HEK293 (cell line): Measurements from ENCODE around the gene SKI.
A peak's percentile ranks its signal among the peaks of the same experiment; 100 is the strongest.

Experiments
- GLI2 ChIP-seq: fragments of 450-650 bp; formaldehyde crosslinking; IDR thresholded peaks from 2 replicates; pipeline ENCODE4; 2017; ENCODE audit warnings: missing biosample characterization, missing genetic modification characterization, low read depth, borderline replicate concordance
- HOXD13 ChIP-seq: sonication (generic); formaldehyde crosslinking; IDR thresholded peaks from 2 replicates; pipeline ENCODE4 v1.8.0; 2022; ENCODE audit warnings: missing genetic modification reagents, borderline replicate concordance
- KLF1 ChIP-seq: fragments of 450-650 bp; formaldehyde crosslinking; IDR thresholded peaks from 2 replicates; pipeline ENCODE4 v1.5.1; 2016; ENCODE audit warnings: missing biosample characterization, missing genetic modification characterization
- MEIS1 ChIP-seq: sonication (generic); formaldehyde crosslinking; IDR thresholded peaks from 2 replicates; pipeline ENCODE4 v1.8.1; 2022; ENCODE audit warnings: missing genetic modification reagents, mild to moderate bottlenecking, borderline replicate concordance
- OSR2 ChIP-seq: fragments of 450-650 bp; formaldehyde crosslinking; IDR thresholded peaks from 2 replicates; pipeline ENCODE4 v1.5.1; 2016; ENCODE audit warnings: missing biosample characterization, missing genetic modification characterization
- TCF7L2 ChIP-seq: IDR thresholded peaks from 2 replicates; pipeline ENCODE4 v1.6.1; 2011; ENCODE audit warnings: low read depth, mild to moderate bottlenecking, inconsistent platforms, low read length, moderate library complexity, borderline replicate concordance
- WT1 ChIP-seq: fragments of 450-650 bp; formaldehyde crosslinking; IDR thresholded peaks from 2 replicates; pipeline ENCODE4 v1.5.1; 2016; ENCODE audit warnings: missing biosample characterization, missing genetic modification characterization
- ZBTB1 ChIP-seq: fragments of 450-650 bp; formaldehyde crosslinking; IDR thresholded peaks from 2 replicates; pipeline ENCODE4 v1.5.1; 2016; ENCODE audit warnings: missing biosample characterization, missing genetic modification characterization
- ZFHX2 ChIP-seq: fragments of 450-650 bp; formaldehyde crosslinking; conservative IDR thresholded peaks from 2 replicates; pipeline ENCODE4 v1.5.1; 2016; ENCODE audit warnings: missing biosample characterization, missing genetic modification characterization
- ZFP3 ChIP-seq: fragments of 450-650 bp; formaldehyde crosslinking; IDR thresholded peaks from 2 replicates; pipeline ENCODE4 v1.5.1; 2016; ENCODE audit warnings: low read depth, missing biosample characterization, missing genetic modification characterization
- ZFP37 ChIP-seq: fragments of 450-650 bp; formaldehyde crosslinking; IDR thresholded peaks from 2 replicates; pipeline ENCODE4 v1.5.1; 2016; ENCODE audit warnings: missing biosample characterization, missing genetic modification characterization
- ZIC2 ChIP-seq: fragments of 450-650 bp; formaldehyde crosslinking; IDR thresholded peaks from 2 replicates; pipeline ENCODE4 v1.5.1; 2016; ENCODE audit warnings: missing biosample characterization, missing genetic modification characterization
- ZNF211 ChIP-seq: fragments of 450-650 bp; formaldehyde crosslinking; IDR thresholded peaks from 2 replicates; pipeline ENCODE4 v1.5.1; 2016; ENCODE audit warnings: low read depth, missing biosample characterization, missing genetic modification characterization
- ZNF239 ChIP-seq: fragments of 450-650 bp; formaldehyde crosslinking; IDR thresholded peaks from 2 replicates; pipeline ENCODE4 v1.5.1; 2016; ENCODE audit warnings: missing biosample characterization, missing genetic modification characterization
- ZNF416 ChIP-seq: fragments of 450-650 bp; formaldehyde crosslinking; IDR thresholded peaks from 2 replicates; pipeline ENCODE4 v1.5.1; 2016; ENCODE audit warnings: missing biosample characterization, missing genetic modification characterization
- ZNF423 ChIP-seq: fragments of 450-650 bp; formaldehyde crosslinking; IDR thresholded peaks from 2 replicates; pipeline ENCODE4 v1.5.1; 2016; ENCODE audit warnings: missing biosample characterization, missing genetic modification characterization
- ZNF501 ChIP-seq: fragments of 450-650 bp; formaldehyde crosslinking; IDR thresholded peaks from 2 replicates; pipeline ENCODE4 v1.5.1; 2016; ENCODE audit warnings: missing biosample characterization, missing genetic modification characterization
- ZNF521 ChIP-seq: fragments of 450-650 bp; formaldehyde crosslinking; IDR thresholded peaks from 2 replicates; pipeline ENCODE4 v1.5.1; 2017; ENCODE audit warnings: missing biosample characterization, mild to moderate bottlenecking, missing genetic modification characterization
- ZNF560 ChIP-seq: fragments of 450-650 bp; formaldehyde crosslinking; IDR thresholded peaks from 2 replicates; pipeline ENCODE4 v1.5.1; 2017; ENCODE audit warnings: missing biosample characterization, missing genetic modification characterization, borderline replicate concordance
- TF ChIP-seq, protein P1 (sequence below): fragments of 450-650 bp; formaldehyde crosslinking; IDR thresholded peaks from 2 replicates; pipeline ENCODE4 v1.5.1; 2016; ENCODE audit warnings: missing biosample characterization, missing genetic modification characterization
- TF ChIP-seq, protein P2 (sequence below): fragments of 450-650 bp; formaldehyde crosslinking; IDR thresholded peaks from 2 replicates; pipeline ENCODE4 v1.5.1; 2016; ENCODE audit warnings: missing biosample characterization, missing genetic modification characterization
- TF ChIP-seq, protein P3 (sequence below): fragments of 450-650 bp; formaldehyde crosslinking; IDR thresholded peaks from 2 replicates; pipeline ENCODE4 v1.5.1; 2016; ENCODE audit warnings: missing biosample characterization, missing genetic modification characterization
- TF ChIP-seq, protein P4 (sequence below): fragments of 450-650 bp; formaldehyde crosslinking; IDR thresholded peaks from 2 replicates; pipeline ENCODE4 v1.5.1; 2016; ENCODE audit warnings: missing biosample characterization, missing genetic modification characterization
- TF ChIP-seq, protein P5 (sequence below): fragments of 450-650 bp; formaldehyde crosslinking; IDR thresholded peaks from 2 replicates; pipeline ENCODE4 v1.5.1; 2016; ENCODE audit warnings: missing biosample characterization, missing genetic modification characterization
- TF ChIP-seq, protein P6 (sequence below): fragments of 450-650 bp; formaldehyde crosslinking; IDR thresholded peaks from 2 replicates; pipeline ENCODE4 v1.5.1; 2016; ENCODE audit warnings: missing biosample characterization, missing genetic modification characterization
- TF ChIP-seq, protein P7 (sequence below): fragments of 450-650 bp; formaldehyde crosslinking; IDR thresholded peaks from 2 replicates; pipeline ENCODE4 v1.5.1; 2016; ENCODE audit warnings: missing biosample characterization, missing genetic modification characterization
- TF ChIP-seq, protein P8 (sequence below): fragments of 450-650 bp; formaldehyde crosslinking; IDR thresholded peaks from 2 replicates; pipeline ENCODE4 v1.5.1; 2016; ENCODE audit warnings: missing biosample characterization, missing genetic modification characterization

SKI gene

DNA sequence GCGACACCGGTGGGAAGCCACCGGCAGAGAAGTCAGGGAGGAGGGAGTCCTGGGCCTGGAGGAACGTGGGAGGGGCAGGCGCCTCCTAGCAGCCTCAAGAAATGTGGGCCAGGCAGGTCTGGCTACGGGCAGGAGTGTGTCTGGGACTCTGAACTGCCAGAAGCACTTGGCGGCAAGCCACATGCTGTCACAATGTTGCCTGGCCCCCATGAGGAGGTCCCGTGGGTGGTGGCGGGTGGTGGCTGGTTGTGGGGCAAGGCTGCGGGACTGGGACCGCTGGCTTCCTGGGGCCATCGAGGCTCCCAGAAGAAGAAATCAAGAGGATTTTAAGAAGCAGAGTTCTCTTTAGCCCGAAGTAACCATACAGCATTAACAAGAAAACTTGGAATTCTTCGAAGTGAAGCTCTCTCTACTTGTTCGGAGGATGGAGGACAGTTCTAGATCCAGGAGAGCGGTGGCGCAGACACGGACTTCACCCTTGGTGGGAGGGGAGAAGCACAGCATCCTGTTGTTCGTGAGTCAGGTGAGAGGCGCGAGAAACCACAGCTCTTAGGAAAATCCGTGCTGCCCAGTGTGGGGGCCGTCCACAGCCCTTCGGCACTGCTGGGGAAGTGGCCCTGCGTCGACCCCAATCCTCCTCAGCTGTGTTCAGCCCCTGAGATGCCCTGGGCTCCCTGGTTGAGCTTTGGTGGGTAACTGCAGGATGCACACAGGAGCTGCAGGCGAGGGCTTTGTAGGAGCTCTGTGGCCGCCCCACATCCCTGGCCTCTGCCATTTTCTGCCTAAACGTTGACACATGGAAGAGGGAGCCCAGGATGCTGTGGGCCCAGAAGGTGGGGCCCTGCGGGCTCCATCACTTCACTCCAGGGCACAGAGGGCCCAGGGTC is 12.4 kb downstream of the SKI start (continued):
- TF ChIP-seq, protein P1, sequence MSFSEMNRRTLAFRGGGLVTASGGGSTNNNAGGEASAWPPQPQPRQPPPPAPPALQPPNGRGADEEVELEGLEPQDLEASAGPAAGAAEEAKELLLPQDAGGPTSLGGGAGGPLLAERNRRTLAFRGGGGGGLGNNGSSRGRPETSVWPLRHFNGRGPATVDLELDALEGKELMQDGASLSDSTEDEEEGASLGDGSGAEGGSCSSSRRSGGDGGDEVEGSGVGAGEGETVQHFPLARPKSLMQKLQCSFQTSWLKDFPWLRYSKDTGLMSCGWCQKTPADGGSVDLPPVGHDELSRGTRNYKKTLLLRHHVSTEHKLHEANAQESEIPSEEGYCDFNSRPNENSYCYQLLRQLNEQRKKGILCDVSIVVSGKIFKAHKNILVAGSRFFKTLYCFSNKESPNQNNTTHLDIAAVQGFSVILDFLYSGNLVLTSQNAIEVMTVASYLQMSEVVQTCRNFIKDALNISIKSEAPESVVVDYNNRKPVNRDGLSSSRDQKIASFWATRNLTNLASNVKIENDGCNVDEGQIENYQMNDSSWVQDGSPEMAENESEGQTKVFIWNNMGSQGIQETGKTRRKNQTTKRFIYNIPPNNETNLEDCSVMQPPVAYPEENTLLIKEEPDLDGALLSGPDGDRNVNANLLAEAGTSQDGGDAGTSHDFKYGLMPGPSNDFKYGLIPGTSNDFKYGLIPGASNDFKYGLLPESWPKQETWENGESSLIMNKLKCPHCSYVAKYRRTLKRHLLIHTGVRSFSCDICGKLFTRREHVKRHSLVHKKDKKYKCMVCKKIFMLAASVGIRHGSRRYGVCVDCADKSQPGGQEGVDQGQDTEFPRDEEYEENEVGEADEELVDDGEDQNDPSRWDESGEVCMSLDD (tag by site-specific recombination): no peak
- TF ChIP-seq, protein P2, sequence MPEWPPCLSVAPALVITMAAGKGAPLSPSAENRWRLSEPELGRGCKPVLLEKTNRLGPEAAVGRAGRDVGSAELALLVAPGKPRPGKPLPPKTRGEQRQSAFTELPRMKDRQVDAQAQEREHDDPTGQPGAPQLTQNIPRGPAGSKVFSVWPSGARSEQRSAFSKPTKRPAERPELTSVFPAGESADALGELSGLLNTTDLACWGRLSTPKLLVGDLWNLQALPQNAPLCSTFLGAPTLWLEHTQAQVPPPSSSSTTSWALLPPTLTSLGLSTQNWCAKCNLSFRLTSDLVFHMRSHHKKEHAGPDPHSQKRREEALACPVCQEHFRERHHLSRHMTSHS: no peak
- TF ChIP-seq, protein P3, sequence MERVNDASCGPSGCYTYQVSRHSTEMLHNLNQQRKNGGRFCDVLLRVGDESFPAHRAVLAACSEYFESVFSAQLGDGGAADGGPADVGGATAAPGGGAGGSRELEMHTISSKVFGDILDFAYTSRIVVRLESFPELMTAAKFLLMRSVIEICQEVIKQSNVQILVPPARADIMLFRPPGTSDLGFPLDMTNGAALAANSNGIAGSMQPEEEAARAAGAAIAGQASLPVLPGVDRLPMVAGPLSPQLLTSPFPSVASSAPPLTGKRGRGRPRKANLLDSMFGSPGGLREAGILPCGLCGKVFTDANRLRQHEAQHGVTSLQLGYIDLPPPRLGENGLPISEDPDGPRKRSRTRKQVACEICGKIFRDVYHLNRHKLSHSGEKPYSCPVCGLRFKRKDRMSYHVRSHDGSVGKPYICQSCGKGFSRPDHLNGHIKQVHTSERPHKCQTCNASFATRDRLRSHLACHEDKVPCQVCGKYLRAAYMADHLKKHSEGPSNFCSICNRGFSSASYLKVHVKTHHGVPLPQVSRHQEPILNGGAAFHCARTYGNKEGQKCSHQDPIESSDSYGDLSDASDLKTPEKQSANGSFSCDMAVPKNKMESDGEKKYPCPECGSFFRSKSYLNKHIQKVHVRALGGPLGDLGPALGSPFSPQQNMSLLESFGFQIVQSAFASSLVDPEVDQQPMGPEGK (tag by site-specific recombination): peak; percentile 67
- TF ChIP-seq ZFP3 (no peak), OSR2 (tag by site-specific recombination) (peak; percentile 82), ZNF416 (tag by site-specific recombination) (no peak), ZNF211 (tag by site-specific recombination) (no peak), HOXD13 (no peak), TCF7L2 (no peak), WT1 (tag by site-specific recombination) (0 out of 2 replicates have a peak, but pooled peaks have one; percentile 39), MEIS1 (CRISPR knock-in tag) (no peak), ZNF501 (tag by site-specific recombination) (no peak), ZBTB1 (tag by site-specific recombination) (no peak), ZFHX2 (tag by site-specific recombination) (peak; percentile 93), KLF1 (tag by site-specific recombination) (peak; percentile 43), ZNF423 (tag by site-specific recombination) (peak; percentile 90), ZNF521 (tag by site-specific recombination) (no peak), ZIC2 (tag by site-specific recombination) (peak; percentile 74), ZFP37 (tag by site-specific recombination) (no peak), ZNF239 (no peak), ZNF560 (no peak), GLI2 (tag by site-specific recombination) (no peak)
- TF ChIP-seq, protein P4, sequence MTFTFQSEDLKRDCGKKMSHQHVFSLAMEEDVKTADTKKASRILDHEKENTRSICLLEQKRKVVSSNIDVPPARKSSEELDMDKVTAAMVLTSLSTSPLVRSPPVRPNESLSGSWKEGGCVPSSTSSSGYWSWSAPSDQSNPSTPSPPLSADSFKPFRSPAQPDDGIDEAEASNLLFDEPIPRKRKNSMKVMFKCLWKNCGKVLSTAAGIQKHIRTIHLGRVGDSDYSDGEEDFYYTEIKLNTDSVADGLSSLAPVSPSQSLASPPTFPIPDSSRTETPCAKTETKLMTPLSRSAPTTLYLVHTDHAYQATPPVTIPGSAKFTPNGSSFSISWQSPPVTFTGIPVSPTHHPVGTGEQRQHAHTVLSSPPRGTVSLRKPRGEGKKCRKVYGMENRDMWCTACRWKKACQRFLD (tag by site-specific recombination): no peak
- TF ChIP-seq, protein P5, sequence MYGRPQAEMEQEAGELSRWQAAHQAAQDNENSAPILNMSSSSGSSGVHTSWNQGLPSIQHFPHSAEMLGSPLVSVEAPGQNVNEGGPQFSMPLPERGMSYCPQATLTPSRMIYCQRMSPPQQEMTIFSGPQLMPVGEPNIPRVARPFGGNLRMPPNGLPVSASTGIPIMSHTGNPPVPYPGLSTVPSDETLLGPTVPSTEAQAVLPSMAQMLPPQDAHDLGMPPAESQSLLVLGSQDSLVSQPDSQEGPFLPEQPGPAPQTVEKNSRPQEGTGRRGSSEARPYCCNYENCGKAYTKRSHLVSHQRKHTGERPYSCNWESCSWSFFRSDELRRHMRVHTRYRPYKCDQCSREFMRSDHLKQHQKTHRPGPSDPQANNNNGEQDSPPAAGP (tag by site-specific recombination): peak; percentile 45; the same call in 1 of the 2 replicates
- TF ChIP-seq, protein P6, sequence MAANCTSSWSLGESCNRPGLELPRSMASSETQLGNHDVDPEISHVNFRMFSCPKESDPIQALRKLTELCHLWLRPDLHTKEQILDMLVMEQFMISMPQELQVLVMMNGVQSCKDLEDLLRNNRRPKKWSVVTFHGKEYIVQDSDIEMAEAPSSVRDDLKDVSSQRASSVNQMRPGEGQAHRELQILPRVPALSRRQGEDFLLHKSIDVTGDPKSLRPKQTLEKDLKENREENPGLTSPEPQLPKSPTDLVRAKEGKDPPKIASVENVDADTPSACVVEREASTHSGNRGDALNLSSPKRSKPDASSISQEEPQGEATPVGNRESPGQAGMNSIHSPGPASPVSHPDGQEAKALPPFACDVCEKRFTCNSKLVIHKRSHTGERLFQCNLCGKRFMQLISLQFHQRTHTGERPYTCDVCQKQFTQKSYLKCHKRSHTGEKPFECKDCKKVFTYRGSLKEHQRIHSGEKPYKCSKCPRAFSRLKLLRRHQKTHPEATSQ (tag by site-specific recombination): no peak
- TF ChIP-seq, protein P7, sequence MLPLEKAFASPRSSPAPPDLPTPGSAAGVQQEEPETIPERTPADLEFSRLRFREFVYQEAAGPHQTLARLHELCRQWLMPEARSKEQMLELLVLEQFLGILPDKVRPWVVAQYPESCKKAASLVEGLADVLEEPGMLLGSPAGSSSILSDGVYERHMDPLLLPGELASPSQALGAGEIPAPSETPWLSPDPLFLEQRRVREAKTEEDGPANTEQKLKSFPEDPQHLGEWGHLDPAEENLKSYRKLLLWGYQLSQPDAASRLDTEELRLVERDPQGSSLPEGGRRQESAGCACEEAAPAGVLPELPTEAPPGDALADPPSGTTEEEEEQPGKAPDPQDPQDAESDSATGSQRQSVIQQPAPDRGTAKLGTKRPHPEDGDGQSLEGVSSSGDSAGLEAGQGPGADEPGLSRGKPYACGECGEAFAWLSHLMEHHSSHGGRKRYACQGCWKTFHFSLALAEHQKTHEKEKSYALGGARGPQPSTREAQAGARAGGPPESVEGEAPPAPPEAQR: no peak
- TF ChIP-seq, protein P8, sequence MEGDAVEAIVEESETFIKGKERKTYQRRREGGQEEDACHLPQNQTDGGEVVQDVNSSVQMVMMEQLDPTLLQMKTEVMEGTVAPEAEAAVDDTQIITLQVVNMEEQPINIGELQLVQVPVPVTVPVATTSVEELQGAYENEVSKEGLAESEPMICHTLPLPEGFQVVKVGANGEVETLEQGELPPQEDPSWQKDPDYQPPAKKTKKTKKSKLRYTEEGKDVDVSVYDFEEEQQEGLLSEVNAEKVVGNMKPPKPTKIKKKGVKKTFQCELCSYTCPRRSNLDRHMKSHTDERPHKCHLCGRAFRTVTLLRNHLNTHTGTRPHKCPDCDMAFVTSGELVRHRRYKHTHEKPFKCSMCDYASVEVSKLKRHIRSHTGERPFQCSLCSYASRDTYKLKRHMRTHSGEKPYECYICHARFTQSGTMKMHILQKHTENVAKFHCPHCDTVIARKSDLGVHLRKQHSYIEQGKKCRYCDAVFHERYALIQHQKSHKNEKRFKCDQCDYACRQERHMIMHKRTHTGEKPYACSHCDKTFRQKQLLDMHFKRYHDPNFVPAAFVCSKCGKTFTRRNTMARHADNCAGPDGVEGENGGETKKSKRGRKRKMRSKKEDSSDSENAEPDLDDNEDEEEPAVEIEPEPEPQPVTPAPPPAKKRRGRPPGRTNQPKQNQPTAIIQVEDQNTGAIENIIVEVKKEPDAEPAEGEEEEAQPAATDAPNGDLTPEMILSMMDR (tag by site-specific recombination): no peak; the same call in 1 of the 2 replicates
